Vagina (tissue), 2 donors: ENCODE results near the gene GPHA2. TPM values are rescaled to one million over a fixed set of nuclear protein-coding genes. Genes with fewer than 3 reads are reported as not detected.
A peak's percentile ranks its signal among the peaks of the same experiment; 100 is the strongest.

Source experiments
- DNase-seq, 2 donors: peaks; one replicate each; pipeline ENCODE4 v3.0.0-alpha.2; 2017; ENCODE audit errors: extremely low spot score in 2 of 2
- H3K27ac ChIP-seq: fragments of 200-600 bp; sonication (generic); one replicate; pipeline ENCODE4 v1.5.1; 2019
- H3K27me3 ChIP-seq: fragments of 200-600 bp; sonication (generic); one replicate; pipeline ENCODE4 v1.5.1; 2019
- H3K36me3 ChIP-seq, 2 donors: fragments of 200-600 bp; sonication (generic); one replicate each; pipeline ENCODE4 v1.5.1; 2017 to 2019
- H3K4me1 ChIP-seq: fragments of 200-600 bp; sonication (generic); one replicate; pipeline ENCODE4 v1.5.1; 2019
- H3K4me3 ChIP-seq, 2 donors: fragments of 200-600 bp; sonication (generic); 1 replicate in 1 of 2; 2 replicates in 1 of 2; pipeline ENCODE4 v1.5.1; 2016 to 2019
- H3K9me3 ChIP-seq: fragments of 200-600 bp; sonication (generic); one replicate; pipeline ENCODE4 v1.5.1; 2019
- POLR2A ChIP-seq, 2 donors: fragments of 450-650 bp; IDR thresholded peaks; one replicate each; pipeline ENCODE4 v1.6.1; 2017; ENCODE audit warnings: antibody characterized with exemption in 2 of 2, mild to moderate bottlenecking in 2 of 2, moderate library complexity in 2 of 2
- POLR2AphosphoS5 ChIP-seq, 2 donors: sonication (generic); formaldehyde crosslinking; IDR thresholded peaks; one replicate each; pipeline ENCODE4 v1.9.0; 2017; ENCODE audit warnings: antibody characterized with exemption in 2 of 2, mild to moderate bottlenecking in 2 of 2, low read depth in 1 of 2; ENCODE audit not compliant: insufficient read depth in 1 of 2
- intact Hi-C: fragments of 100-400 bp; cut with DNase I; formaldehyde crosslinking; loops from one replicate; pipeline ENCODE4 v1.15.1; 2023
- total RNA-seq: library from RNA; depleted of rRNA; stranded (reverse); fragments of >200 nt; gene quantifications from one replicate; pipeline ENCODE4 v1.2.3, GENCODE V29; 2016
- TF ChIP-seq, protein P1 (sequence below), 3 experiments: fragments of 450-650 bp in 2 of 3; fragments of 200-600 bp in 1 of 3; sonication (generic) in 1 of 3; IDR thresholded peaks; one replicate each; pipeline ENCODE4 v1.5.1; 2017 to 2019; ENCODE audit warnings: antibody characterized with exemption in 3 of 3, mild to moderate bottlenecking in 2 of 3, moderate library complexity in 2 of 3

Gene GPHA2
- total RNA-seq, 1 donor from 2014 or later: not detected

DNA sequence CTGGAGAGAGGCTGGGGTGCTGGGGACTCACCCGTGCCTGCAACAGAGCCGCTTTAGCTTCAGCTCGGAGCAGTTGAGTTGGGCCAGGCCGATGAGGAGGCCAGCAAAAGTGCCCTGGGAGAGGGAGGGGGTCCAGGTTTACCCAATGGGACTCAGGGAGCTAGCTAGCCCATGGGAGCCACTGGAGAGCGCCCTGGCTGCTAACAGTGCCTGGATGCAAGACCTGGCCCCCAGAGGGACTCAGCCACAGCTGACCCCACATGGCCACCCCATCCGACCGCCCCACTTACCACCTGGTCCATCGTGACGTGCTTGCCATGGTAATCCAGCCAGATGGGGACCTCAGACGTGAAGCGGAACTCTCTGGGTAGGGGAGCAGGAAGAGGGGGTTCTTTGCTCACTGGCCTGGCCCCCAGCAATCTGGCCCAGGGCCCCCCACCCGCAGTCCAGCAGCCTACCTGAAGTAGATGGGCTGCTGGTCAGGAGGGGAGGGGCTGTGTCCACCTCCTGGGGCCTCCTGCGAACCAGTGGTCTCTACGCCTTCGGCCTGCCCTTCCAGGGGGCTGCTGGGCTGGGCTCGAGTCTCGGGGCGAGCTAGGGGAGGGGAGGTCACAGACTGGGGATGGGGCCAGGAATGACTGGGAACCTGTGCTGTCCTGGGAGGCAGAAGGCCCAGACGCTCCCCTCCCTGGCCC lies 38.2 kb downstream of the GPHA2 start:
- H3K36me3 ChIP-seq: peaks cover 0 to 45% of the 10 kb centered on the region in 2 donors
- H3K4me1 ChIP-seq: no peaks in the 10 kb centered on the region
- no peak overlapping the region for H3K4me3 ChIP-seq
- H3K9me3 ChIP-seq: no peaks in the 10 kb centered on the region
- H3K27me3 ChIP-seq: no peaks in the 10 kb centered on the region
- intact Hi-C loops: no loop called here
- TF ChIP-seq POLR2AphosphoS5 (IDR thresholded peaks at IDR 0.05; ENCODE audit: insufficient read depth in 1 of 2, low read depth in 1 of 2) (no peak), POLR2A (IDR thresholded peaks at IDR 0.05) (no peak)
- TF ChIP-seq, protein P1, sequence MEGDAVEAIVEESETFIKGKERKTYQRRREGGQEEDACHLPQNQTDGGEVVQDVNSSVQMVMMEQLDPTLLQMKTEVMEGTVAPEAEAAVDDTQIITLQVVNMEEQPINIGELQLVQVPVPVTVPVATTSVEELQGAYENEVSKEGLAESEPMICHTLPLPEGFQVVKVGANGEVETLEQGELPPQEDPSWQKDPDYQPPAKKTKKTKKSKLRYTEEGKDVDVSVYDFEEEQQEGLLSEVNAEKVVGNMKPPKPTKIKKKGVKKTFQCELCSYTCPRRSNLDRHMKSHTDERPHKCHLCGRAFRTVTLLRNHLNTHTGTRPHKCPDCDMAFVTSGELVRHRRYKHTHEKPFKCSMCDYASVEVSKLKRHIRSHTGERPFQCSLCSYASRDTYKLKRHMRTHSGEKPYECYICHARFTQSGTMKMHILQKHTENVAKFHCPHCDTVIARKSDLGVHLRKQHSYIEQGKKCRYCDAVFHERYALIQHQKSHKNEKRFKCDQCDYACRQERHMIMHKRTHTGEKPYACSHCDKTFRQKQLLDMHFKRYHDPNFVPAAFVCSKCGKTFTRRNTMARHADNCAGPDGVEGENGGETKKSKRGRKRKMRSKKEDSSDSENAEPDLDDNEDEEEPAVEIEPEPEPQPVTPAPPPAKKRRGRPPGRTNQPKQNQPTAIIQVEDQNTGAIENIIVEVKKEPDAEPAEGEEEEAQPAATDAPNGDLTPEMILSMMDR (IDR thresholded peaks at IDR 0.05): no peak
- no peak overlapping the region for H3K27ac ChIP-seq
- no peak for DNase-seq

DNA sequence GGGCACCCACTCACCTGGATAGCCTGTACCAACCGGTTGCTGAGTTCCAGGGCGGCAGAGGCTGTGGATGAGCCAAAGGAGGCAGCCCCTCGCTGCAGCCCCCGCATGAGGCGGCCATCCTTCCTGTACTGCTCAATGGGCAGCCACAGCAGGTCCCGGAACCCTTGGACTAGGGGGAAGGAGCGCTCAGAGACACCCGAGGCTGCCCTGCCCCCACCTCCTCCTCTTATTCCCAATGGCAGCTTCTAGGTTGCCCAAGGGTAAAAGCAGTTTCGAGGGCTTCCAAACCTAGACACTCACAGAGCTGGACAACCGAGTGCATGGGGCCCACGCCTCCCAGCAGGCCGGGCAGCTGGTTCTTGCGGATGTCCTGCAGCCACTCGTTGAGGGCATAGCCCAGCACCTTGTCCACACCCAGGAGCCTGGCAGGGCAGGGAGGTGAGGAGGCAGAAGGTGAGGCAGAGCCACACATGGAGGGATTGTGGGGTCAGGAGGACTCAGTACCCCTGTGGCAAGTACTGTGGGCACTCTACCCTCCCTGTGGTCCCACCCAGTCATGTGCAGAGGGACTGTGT lies 39.2 kb downstream of the GPHA2 start:
- Histone ChIP-seq H3K27me3 (no peaks in the 10 kb centered on the region), H3K4me1 (no peaks in the 10 kb centered on the region), H3K27ac (no peak overlapping the region), H3K4me3 (no peak overlapping the region), H3K9me3 (no peaks in the 10 kb centered on the region), H3K36me3 (peaks cover 0 to 36% of the 10 kb centered on the region in 2 donors)
- intact Hi-C loops: no loop called here
- no peak for TF ChIP-seq POLR2A (IDR thresholded peaks at IDR 0.05)
- TF ChIP-seq, protein P1 (IDR thresholded peaks at IDR 0.05): no peak
- no peak for TF ChIP-seq POLR2AphosphoS5 (IDR thresholded peaks at IDR 0.05; ENCODE audit: insufficient read depth in 1 of 2, low read depth in 1 of 2)
- DNase-seq: no peak

DNA sequence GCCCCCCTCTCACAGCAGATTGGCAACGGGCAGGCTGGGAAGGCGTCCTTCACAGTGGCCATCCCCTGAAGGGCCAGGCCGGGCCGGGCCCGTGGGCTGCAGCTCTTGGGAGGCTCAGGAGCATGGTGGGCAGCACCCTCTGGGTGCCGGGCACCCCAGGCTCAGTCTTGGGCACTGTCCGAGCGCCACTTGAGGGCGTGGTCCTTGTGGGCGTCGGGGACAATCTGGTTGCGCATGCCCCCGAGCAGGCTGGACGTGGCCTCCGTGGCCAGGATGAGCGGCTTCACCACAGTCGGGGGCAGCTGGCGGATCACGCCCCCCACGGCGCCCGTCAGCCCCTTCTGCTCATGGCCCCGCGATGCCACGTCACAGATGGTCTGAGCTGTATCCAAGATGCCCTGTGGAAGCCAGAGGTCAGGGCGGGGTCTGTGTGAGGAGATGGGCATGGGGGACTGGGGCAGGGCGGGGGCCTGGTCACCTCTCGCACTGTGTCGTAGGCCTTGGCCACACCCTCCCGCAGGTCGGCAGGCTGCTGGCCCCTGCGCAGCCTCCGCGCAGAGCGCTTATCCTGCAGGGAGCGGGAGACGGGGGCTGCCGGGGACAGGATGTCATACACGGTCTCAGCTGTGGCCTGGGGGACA lies 40.8 kb downstream of the GPHA2 start:
- intact Hi-C loops: no loop called here
- Histone ChIP-seq H3K36me3 (peaks cover 0 to 24% of the 10 kb centered on the region in 2 donors), H3K9me3 (no peaks in the 10 kb centered on the region), H3K27me3 (no peaks in the 10 kb centered on the region), H3K4me1 (no peaks in the 10 kb centered on the region), H3K27ac (no peak overlapping the region), H3K4me3 (no peak overlapping the region)
- TF ChIP-seq, protein P1 (IDR thresholded peaks at IDR 0.05): no peak
- TF ChIP-seq POLR2AphosphoS5 (IDR thresholded peaks at IDR 0.05; ENCODE audit: insufficient read depth in 1 of 2, low read depth in 1 of 2): no peak
- no peak for TF ChIP-seq POLR2A (IDR thresholded peaks at IDR 0.05)
- no peak for DNase-seq

DNA sequence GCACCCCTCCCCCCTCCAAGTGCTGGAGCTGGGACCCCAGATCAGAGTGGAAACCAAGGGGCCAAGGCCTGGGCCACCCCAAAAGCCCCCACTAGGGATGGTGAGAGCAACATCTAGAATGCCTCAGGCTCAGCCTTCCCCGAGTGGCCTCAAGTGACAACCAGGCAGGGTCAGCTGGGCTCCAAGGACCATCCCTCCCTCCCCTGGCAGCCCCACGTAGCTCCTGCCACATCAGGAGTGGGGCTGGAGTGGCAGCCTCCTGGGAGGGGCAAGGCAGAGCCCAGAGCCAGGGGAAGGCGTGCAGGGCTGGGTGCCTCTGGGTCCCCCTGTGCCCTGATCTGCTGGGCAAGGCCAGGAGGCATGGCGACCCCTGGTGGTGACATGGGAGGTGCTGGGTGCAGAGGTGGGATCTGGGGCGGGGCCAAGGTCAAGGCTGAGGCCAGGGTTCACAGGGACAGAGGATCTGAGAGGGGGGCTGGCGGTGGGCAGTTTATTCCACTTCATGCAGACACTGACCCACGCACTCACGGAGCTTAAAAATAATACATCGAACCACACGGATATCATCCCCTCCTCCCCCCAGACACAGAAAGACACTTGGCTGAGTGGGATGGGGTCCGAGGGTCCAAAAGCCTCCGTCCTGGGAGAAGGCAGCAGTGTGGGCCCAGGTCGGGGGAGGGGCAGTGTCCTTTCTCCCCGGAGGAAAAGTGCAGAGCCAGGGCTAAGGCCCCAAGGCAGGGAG lies 41.5 kb downstream of the GPHA2 start:
- DNase-seq: no peak
- Histone ChIP-seq H3K27ac (no peak overlapping the region), H3K27me3 (no peaks in the 10 kb centered on the region), H3K9me3 (no peaks in the 10 kb centered on the region), H3K4me3 (no peak overlapping the region), H3K4me1 (no peaks in the 10 kb centered on the region), H3K36me3 (peaks cover 0 to 20% of the 10 kb centered on the region in 2 donors)
- TF ChIP-seq, protein P1 (IDR thresholded peaks at IDR 0.05): peak; percentile 75 to 89 (median 87)
- TF ChIP-seq POLR2AphosphoS5 (IDR thresholded peaks at IDR 0.05; ENCODE audit: insufficient read depth in 1 of 2, low read depth in 1 of 2): peak in 1 of 2 donors; percentile 11
- TF ChIP-seq POLR2A (IDR thresholded peaks at IDR 0.05): no peak
- intact Hi-C loops: no loop called here
